ENCODE results near the gene AMBRA1.
"Not testable (repeated sequence)": the region's sequence is repeated elsewhere in the genome, so short reads cannot be mapped to it uniquely, and the experiment has no call there.

AMBRA1 gene

GRCh38 chr11:46529928-46530574 lies 63.8 kb downstream of the AMBRA1 start:
- DNase-seq, result no peak

DNA sequence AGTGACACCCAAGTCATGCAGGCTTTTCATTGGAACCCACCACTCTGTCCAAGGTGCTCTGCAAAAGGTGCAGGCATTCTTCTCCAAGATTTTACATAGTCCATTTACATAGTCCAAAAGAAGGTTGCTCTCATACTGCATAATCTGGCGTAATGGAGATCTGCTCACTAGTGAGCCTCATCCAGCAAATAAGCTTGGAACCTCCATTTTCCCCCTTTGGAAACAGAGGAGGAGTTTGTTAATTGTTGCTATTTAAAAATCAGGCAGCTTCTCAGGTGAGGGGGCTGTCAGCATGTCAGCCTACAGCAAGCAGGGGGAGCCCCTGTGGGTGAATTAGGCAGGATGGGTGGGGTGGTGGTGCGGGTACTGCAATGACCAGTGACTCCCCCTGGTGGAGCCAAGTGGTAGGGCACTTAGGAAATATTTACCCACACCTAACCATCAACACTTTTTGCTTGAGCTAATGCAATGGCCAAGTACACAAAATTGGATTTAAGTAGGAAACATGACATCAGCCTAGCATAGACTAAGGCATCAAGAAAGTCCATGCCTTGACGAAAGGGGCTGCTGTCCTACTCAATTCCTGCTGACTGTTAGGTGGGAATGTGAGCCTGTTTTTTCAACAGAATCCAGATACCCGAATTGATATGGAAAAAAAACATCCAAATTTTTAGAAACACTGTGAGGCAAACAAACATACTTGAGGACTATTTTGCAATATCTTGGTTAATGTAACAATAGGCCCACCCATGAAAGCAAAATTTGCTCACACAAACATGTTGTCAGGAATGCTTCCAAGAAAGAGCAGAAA lies 64.5 kb downstream of the AMBRA1 start:
- peak; percentile 47 for DNase-seq

DNA sequence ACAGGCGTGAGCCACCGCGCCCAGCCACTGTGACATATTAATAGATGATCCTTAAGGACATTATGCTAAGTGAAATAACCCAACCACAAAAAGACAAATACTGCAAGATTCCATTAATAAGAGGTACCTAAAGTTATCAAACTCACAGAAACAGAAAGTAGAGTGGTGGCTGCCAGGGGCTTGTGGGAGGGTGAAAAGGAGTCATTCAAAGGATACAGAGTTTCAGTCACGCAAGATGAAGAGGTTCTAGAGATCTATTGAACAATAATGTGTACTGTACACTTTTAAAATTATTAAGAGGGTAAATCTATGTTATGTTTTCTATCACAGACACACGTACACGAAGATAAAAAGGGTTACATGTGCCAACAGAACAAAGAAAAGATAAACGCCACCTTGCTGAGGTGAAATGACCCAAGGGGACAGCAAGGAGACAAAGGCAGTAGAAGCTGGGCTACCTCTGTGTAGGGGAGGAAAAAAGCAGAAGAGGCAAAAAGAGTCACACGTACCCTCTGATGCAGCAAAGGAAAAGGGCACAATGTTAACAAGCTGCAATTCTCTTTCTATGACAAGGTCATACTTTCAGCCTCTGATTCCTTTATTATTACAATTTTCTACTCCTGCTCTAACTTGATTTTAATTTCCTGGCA lies 65.3 kb downstream of the AMBRA1 start:
- DNase-seq, result no peak

DNA sequence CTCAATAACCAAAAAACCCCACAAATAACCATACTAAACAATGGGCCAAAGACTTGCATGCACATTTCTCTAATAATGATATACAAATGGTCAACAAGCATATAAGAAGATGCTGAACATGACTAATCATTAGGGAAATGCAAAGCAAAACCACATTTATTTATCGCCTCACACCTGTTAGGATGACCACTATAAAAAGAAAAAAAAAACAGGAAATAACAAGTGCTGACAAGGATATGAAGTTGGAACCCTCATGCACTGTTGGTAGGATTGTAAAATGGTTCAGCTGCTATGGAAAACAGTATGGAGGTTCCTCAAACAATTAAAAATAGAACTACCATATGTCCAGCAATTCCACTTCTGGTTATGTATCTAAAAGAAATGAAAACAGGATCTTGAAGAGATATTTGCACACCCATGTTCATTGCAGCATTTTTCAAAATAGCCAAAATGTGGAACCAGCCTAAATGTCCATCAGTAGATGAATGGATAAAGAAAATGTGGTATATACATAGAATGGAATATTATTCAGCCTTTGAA lies 66.2 kb downstream of the AMBRA1 start:
- no peak for DNase-seq

DNA sequence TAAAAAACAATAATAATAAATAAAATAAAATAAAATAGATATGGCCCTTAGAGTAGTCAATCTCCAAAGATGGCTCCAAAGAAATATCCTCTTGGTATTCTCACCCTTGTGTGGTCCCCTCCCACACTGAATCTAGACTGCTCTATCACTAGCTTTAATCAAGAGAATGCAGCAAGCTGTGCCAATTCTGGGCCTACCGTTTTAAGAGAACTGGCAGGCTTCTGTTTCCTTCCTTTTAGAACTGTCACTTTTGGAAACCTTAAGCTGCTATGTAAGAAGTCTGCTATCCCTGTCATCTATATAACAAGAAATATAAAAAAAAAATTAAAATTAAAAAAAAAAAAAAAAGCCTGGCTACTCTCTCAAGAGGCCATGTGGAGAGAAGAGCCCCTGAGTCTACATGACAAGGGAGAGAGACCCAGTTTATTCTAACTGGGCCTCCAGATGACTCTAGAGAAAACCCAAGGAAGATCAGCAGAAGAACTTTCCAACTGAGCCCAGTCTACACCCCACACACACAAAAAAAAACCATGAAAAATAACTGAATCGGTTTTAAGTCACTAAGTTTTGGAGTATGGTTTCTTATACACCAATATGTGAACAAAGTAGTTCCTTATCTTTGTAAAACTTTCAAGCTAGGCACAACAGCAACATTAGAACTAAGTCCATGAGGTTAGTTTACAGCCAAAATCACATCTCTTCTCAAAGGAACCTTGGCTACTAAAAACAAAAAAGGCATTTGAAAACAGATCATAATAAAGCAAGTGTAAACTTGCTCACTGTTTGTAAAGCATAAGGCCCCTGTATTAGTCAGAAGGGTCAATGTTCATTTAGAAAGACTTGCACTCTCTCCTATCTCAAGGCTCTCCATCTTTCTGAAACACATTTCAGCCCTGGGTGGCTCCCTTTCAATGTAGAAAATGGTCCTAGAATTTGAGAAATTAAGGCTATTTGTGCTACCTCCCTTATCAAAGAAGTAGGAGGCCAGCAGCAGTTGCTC lies 67.3 kb downstream of the AMBRA1 start:
- no peak for DNase-seq

DNA sequence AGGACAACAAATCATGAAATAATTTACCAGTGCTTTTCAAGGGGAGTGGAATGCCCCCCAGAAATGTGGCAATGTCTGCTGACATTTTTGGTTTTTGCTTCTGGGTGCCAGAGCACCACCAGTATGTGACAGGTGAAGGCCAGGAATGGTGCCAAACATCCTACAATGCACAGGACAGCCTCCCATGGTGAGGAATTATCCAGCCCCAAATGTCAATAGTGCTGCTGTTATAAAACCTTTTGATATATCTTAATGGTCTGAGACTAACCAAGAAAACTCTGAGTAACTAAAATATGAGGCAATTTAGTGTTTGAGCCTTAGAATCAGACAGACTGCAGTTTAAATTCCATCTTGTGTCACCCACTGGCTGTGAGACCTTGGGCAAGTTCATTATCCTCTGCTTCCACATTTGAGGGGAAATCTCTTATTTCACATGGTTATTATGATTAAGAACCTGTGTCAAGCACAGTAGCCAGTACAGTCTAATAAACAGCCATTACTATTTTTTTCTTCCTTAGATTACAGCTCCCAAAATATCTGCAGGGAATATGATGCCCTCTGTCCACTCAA lies 69.5 kb downstream of the AMBRA1 start:
- no peak for DNase-seq

GRCh38 chr11:46523290-46523689 lies 70.5 kb downstream of the AMBRA1 start:
- DNase-seq, result no peak

- no peak for DNase-seq
Observed at GRCh38 chr11:46522682-46523281, 71.0 kb downstream of the AMBRA1 start.

- no peak for DNase-seq
Observed at GRCh38 chr11:46521961-46522681, 71.7 kb downstream of the AMBRA1 start.

- DNase-seq, result no peak
Observed at GRCh38 chr11:46520971-46521745, 72.7 kb downstream of the AMBRA1 start.

DNA sequence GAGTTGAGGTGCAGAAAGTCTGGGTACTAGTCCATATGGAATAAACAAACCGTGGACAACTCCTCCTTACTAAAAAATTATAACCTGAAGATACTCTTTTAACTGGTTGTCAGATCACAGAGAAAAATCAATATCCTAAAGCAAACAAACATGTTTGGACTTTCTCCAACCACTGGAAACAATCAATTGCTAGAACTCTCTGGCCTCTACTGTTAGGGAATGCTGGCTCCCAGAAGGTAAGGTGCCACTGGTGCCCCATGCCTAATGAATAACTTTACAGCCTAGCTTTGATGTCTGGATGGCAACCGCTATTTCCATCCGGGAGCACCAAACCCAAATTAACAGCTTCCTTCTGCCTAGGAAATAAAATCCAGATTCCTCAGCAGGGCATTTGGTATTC lies 74.5 kb downstream of the AMBRA1 start:
- DNase-seq, result no peak

DNA sequence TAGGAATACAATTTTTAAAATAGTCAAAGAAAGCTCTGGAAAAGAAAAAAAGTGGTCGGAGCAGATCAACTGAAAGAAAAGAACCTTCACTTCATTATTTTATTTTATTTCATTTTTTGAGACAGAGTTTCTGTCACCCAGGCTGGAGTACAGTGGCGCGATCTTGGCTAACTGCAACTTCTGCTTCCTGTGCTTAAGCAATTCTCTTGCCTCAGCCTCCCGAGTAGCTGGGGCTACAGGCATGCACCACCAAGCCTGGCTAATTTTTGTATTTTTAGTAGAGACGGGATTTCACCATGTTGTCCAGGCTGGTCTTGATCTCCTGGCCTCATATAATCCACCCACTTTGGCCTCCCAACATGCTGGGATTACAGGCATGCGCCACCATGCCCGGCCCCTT lies 74.9 kb downstream of the AMBRA1 start:
- DNase-seq, result not testable (repeated sequence)

GRCh38 chr11:46514370-46514769 lies 79.5 kb downstream of the AMBRA1 start:
- no peak for DNase-seq

- DNase-seq, result no peak
Observed at GRCh38 chr11:46513934-46514342, 79.9 kb downstream of the AMBRA1 start.

DNA sequence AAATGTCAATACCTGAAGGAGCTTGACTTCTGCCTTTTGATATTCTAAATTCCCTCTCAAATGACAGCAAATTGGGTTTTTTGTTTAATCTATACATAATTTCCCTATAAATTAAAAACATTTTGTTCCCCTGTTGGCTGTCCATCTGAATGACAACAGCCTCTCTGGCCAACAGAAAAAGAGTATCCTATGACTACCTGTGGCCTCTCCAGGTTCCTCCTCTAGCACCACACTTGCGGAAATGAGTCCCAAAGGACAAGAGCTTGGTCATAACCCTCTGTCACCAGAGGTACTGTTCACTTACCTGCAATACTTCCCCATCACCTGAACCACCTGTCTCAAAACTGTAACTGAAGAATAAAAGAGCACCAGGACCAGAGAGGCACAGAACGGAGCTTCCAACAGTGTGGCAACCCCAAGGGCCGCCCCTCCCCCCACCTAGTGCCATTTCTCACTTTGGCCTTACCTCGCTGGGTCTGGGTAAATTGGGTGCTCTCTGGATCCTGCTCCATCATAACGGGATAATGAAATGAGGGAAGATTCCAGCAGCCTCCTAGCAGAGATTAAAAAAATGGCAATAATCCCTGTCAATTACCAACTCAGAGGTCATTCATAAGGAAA lies 81.5 kb downstream of the AMBRA1 start:
- DNase-seq, result no peak

DNA sequence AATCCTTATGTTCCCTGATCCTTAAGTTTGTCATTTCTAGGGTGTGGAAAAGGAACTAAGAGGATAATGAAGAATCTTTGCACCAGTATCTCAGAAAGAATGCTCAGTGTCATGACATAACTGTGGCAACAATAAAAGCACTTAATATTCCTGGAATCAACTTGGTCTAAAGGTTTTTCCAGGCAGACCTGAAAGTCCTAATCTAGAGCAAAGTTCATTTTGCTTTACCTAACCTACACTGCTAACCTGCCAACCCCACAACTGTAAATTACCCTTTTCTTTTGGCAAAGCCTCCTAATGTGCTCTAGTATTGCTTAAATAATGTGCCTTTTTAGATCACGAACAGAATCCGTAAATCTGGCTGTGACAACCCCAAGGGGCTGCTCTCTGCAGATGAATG lies 82.5 kb downstream of the AMBRA1 start:
- DNase-seq, result no peak

- no peak for DNase-seq
Observed at GRCh38 chr11:46508360-46508759, 85.5 kb downstream of the AMBRA1 start.

DNA sequence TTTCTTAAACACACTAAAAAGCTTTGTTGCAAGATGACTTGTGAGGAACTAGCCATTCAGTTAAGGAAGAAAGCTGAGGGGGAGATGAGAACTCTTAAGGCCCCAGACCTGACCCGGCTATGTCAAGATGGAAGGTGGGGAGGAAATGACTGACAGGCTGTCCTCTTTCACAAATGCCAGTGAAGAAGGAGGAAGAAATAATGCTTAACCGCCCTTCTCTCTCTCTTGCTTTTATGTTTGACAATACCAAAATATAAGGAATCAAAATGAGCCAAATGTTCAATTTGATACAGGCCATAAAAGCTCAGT lies 87.4 kb downstream of the AMBRA1 start:
- no peak for DNase-seq

DNA sequence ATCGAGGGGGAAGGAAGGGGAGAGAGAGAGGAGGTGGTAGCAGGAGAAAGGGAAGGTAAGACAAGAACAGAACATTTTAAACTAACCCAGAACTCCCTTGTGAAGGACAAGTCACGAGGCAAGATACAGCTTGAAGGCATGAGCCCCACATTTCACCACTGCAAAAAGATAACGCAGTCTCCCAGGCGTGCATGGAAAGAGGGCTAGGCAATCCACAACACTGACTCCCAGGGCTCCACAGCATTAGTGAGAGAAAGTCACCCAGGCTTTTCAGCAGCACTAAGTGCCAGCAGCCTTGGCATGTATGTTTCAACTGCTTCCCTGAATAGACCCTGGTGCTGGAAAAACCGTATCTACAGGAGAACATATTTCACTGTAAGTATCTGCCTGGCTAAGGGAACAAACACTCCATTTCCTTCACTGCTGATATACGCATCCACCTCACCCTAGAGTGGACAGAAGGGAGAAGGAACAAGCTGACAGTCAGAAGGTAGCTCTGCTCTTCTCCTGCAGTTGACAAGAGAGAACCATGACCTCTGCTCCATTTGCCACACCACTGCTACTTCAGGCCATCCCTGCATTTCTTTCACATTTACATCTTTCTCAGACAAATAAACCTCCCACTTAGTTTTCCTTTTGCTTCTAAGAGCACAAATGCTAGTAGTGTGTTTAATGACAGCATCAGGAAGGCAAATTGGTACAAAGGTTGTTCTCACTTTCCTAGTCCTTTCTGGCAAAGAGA lies 87.9 kb downstream of the AMBRA1 start:
- DNase-seq, result no peak
